SK-N-SH treated with all-trans-retinoic acid at 6 μM for 48 hours (cell line): ENCODE measurements around the gene CPNE7.

ENCODE experiments used
- CSDC2 ChIP-seq: fragments of 250-450 bp; sonication (Bioruptor Pico); IDR thresholded peaks from 2 replicates; pipeline ENCODE4 v1.5.0; 2020; ENCODE audit warnings: mild to moderate bottlenecking, moderate library complexity
- ESRRG ChIP-seq: fragments of 250-450 bp; sonication (Bioruptor Pico); IDR thresholded peaks from 2 replicates; pipeline ENCODE4 v1.6.1; 2021; ENCODE audit warnings: mild to moderate bottlenecking
- ISL1 ChIP-seq: fragments of 250-450 bp; sonication (Bioruptor Pico); IDR thresholded peaks from 2 replicates; pipeline ENCODE4 v2.1.2; 2022; ENCODE audit warnings: mild to moderate bottlenecking, moderate library complexity
- OSR1 ChIP-seq: fragments of 250-450 bp; sonication (Bioruptor Pico); IDR thresholded peaks from 2 replicates; pipeline ENCODE4 v1.8.0; 2022; ENCODE audit warnings: moderate library complexity, mild to moderate bottlenecking, inconsistent platforms
- TOX ChIP-seq: fragments of 250-450 bp; sonication (Bioruptor Pico); IDR thresholded peaks from 2 replicates; pipeline ENCODE4 v1.8.0; 2021; ENCODE audit warnings: mild to moderate bottlenecking, moderate library complexity, borderline replicate concordance
- ZC3H10 ChIP-seq: fragments of 250-450 bp; sonication (Bioruptor Pico); IDR thresholded peaks from 2 replicates; pipeline ENCODE4 v1.5.1; 2021; ENCODE audit warnings: mild to moderate bottlenecking, moderate library complexity
- ZFP3 ChIP-seq: fragments of 250-450 bp; sonication (Bioruptor Pico); IDR thresholded peaks from 2 replicates; pipeline ENCODE4 v1.5.0; 2020; ENCODE audit warnings: mild to moderate bottlenecking, moderate library complexity
- ZFP30 ChIP-seq: fragments of 450-650 bp; formaldehyde crosslinking; IDR thresholded peaks from 2 replicates; pipeline ENCODE4 v1.5.0; 2022; ENCODE audit warnings: mild to moderate bottlenecking, moderate library complexity
- ZNF70 ChIP-seq: fragments of 450-650 bp; formaldehyde crosslinking; IDR thresholded peaks from 2 replicates; pipeline ENCODE4 v1.5.0; 2020; ENCODE audit warnings: mild to moderate bottlenecking, moderate library complexity
- ZNF8 ChIP-seq: fragments of 450-650 bp; formaldehyde crosslinking; IDR thresholded peaks from 2 replicates; pipeline ENCODE4 v1.5.0; 2020; ENCODE audit warnings: mild to moderate bottlenecking, moderate library complexity
- TF ChIP-seq, protein P1 (sequence below): fragments of 250-450 bp; sonication (Bioruptor Pico); IDR thresholded peaks from 2 replicates; pipeline ENCODE4 v1.5.1; 2020; ENCODE audit warnings: low read depth, mild to moderate bottlenecking, moderate library complexity

DNA sequence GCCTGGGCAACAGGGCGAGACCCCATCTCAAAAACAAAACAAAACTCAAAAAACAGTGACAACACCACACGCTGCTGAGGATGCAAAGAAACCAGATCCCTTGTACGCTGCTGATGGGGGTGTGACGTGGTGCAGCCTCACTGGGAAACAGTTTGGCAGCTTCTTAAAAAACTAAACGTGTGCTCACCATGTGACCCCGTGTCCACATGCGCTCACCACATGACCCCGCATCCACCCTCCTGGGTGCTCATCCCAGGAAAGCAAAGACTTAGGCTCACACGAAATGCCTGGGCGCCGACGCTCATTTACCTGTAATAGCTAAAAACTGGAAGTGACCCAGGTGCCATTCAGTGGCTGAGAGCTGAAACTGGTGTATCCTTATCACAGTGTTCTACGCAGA is 35.0 kb upstream of the CPNE7 start:
- no peak for TF ChIP-seq ISL1 (CRISPR knock-in tag)
- TF ChIP-seq, protein P1, sequence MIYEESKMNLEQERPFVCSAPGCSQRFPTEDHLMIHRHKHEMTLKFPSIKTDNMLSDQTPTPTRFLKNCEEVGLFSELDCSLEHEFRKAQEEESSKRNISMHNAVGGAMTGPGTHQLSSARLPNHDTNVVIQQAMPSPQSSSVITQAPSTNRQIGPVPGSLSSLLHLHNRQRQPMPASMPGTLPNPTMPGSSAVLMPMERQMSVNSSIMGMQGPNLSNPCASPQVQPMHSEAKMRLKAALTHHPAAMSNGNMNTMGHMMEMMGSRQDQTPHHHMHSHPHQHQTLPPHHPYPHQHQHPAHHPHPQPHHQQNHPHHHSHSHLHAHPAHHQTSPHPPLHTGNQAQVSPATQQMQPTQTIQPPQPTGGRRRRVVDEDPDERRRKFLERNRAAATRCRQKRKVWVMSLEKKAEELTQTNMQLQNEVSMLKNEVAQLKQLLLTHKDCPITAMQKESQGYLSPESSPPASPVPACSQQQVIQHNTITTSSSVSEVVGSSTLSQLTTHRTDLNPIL (CRISPR knock-in tag) = no peak
- no peak for TF ChIP-seq ZNF70 (CRISPR knock-in tag)
- no peak for TF ChIP-seq TOX (CRISPR knock-in tag)
- TF ChIP-seq ZC3H10 (CRISPR knock-in tag) = no peak
- no peak for TF ChIP-seq ZFP30
- TF ChIP-seq ESRRG (CRISPR knock-in tag) = no peak
- TF ChIP-seq ZFP3 (CRISPR knock-in tag) = no peak
- TF ChIP-seq ZNF8 (CRISPR knock-in tag) = no peak
- TF ChIP-seq CSDC2 = no peak
- TF ChIP-seq OSR1 = no peak
